Calu3 (cell line): ENCODE results near the gene MROH7. TPM values are rescaled to one million over a fixed set of nuclear protein-coding genes. Genes with fewer than 3 reads are reported as not detected.

Experiments
- BruUV-seq: library from RNA; stranded (reverse); fragments of 400-500 nt; replicated peaks from 2 replicates; lab custom pipeline; 2021; lab: Mats Ljungman, UMichigan
- CTCF ChIA-PET: fragments of 300-600 bp; sonication (Branson Sonifier 250); formaldehyde crosslinking; loops from one replicate; lab custom pipeline; 2022; ENCODE audit warnings: antibody characterized with exemption; lab: Charles Lee
- DNase-seq: peaks from one replicate; pipeline ENCODE4 v3.0.0; 2022
- H3K27ac Mint-ChIP-seq: one replicate; pipeline ENCODE4 v1.8.0; 2022; ENCODE audit warnings: mixed read lengths; ENCODE audit not compliant: unreplicated experiment
- H3K27me3 Mint-ChIP-seq: one replicate; pipeline ENCODE4 v1.8.0; 2022; ENCODE audit warnings: mixed read lengths; ENCODE audit not compliant: unreplicated experiment
- H3K36me3 Mint-ChIP-seq: one replicate; pipeline ENCODE4 v1.8.0; 2022; ENCODE audit warnings: mild to moderate bottlenecking, moderate library complexity, mixed read lengths; ENCODE audit not compliant: insufficient read depth, unreplicated experiment
- H3K4me1 Mint-ChIP-seq: one replicate; pipeline ENCODE4 v1.8.0; 2022; ENCODE audit warnings: mild to moderate bottlenecking, low read depth, mixed read lengths; ENCODE audit not compliant: unreplicated experiment
- H3K4me3 Mint-ChIP-seq: one replicate; pipeline ENCODE4 v1.8.0; 2022; ENCODE audit warnings: mild to moderate bottlenecking, low read depth, moderate library complexity, mixed read lengths; ENCODE audit not compliant: unreplicated experiment
- H3K9me3 Mint-ChIP-seq: one replicate; pipeline ENCODE4 v1.8.0; 2022; ENCODE audit warnings: low read depth, mixed read lengths; ENCODE audit not compliant: unreplicated experiment
- CTCF ChIP-seq: fragments of 200-600 bp; IDR thresholded peaks from one replicate; pipeline ENCODE4 v1.8.0; 2022; ENCODE audit warnings: antibody characterized with exemption; ENCODE audit not compliant: unreplicated experiment
- intact Hi-C: fragments of 100-400 bp; cut with micrococcal nuclease; formaldehyde crosslinking; loops from one replicate; pipeline ENCODE4 v1.10.0; 2022; ENCODE audit not compliant: unreplicated experiment
- total RNA-seq: library from RNA; stranded (reverse); gene quantifications from 2 replicates; pipeline ENCODE4 v1.2.3, GENCODE V29; 2022

Gene MROH7
- total RNA-seq, 1 experiment from 2014 or later, result 0.71 TPM

GRCh38 chr1:54697896-54698295 is 56.3 kb downstream of the MROH7 start:
- Mint-ChIP-seq H3K9me3 (no peaks in the 10 kb centered on the region), H3K36me3 (no peaks in the 10 kb centered on the region), H3K27me3 (peaks cover 81% of the 10 kb centered on the region), H3K4me3 (no peak overlapping the region), H3K4me1 (no peaks in the 10 kb centered on the region), H3K27ac (no peak overlapping the region)
- intact Hi-C loops, result no loop called here
- no TSS peak for BruUV-seq
- CTCF ChIA-PET, result no interaction called here
- no peak for TF ChIP-seq CTCF
- DNase-seq, result no peak

GRCh38 chr1:54698346-54698745 is 56.8 kb downstream of the MROH7 start:
- Mint-ChIP-seq H3K9me3 (no peaks in the 10 kb centered on the region), H3K4me3 (no peak overlapping the region), H3K4me1 (no peaks in the 10 kb centered on the region), H3K27ac (no peak overlapping the region), H3K36me3 (no peaks in the 10 kb centered on the region), H3K27me3 (peaks cover 83% of the 10 kb centered on the region)
- intact Hi-C loops, result no loop called here
- DNase-seq, result no peak
- CTCF ChIA-PET, result no interaction called here
- no peak for TF ChIP-seq CTCF
- no TSS peak for BruUV-seq

GRCh38 chr1:54699936-54700525 is 58.4 kb downstream of the MROH7 start:
- no peak for DNase-seq
- Mint-ChIP-seq H3K4me1 (no peaks in the 10 kb centered on the region), H3K27me3 (peaks cover 92% of the 10 kb centered on the region), H3K36me3 (no peaks in the 10 kb centered on the region), H3K9me3 (no peaks in the 10 kb centered on the region), H3K27ac (no peak overlapping the region), H3K4me3 (no peak overlapping the region)
- intact Hi-C loops, result no loop called here
- CTCF ChIA-PET, result no interaction called here
- no TSS peak for BruUV-seq
- TF ChIP-seq CTCF, result no peak

GRCh38 chr1:54701066-54701465 is 59.5 kb downstream of the MROH7 start:
- CTCF ChIA-PET, result no interaction called here
- H3K9me3 Mint-ChIP-seq, result no peaks in the 10 kb centered on the region
- no peak overlapping the region for H3K27ac Mint-ChIP-seq
- H3K36me3 Mint-ChIP-seq, result no peaks in the 10 kb centered on the region
- no TSS peak for BruUV-seq
- no peak for TF ChIP-seq CTCF
- peaks cover 92% of the 10 kb centered on the region for H3K27me3 Mint-ChIP-seq
- DNase-seq, result no peak
- no peak overlapping the region for H3K4me3 Mint-ChIP-seq
- H3K4me1 Mint-ChIP-seq, result no peaks in the 10 kb centered on the region
- intact Hi-C loops, result no loop called here
